Right lobe of liver (tissue), 6 donors: ENCODE measurements around the gene TNFRSF14. TPM values are rescaled to one million over a fixed set of nuclear protein-coding genes. Genes with fewer than 3 reads are reported as not detected.
A peak's percentile ranks its signal among the peaks of the same experiment; 100 is the strongest.

ENCODE experiments used
- ATAC-seq, 4 donors: fragments of 200-7000 bp; cut with Tn5 transposase; one replicate each; pipeline ENCODE4 v1.9.1; 2020; ENCODE audit warnings: mild to moderate bottlenecking in 4 of 4, moderate library complexity in 4 of 4
- DNase-seq, 3 donors: peaks; one replicate each; pipeline ENCODE4 v3.0.0-alpha.2; 2020
- H3K27ac ChIP-seq, 3 donors: fragments of 200-600 bp; one replicate each; pipeline ENCODE4 v1.8.0; 2022
- H3K27me3 ChIP-seq, 2 donors: fragments of 200-600 bp; one replicate each; pipeline ENCODE4 v1.8.0; 2022
- H3K36me3 ChIP-seq, 4 donors: fragments of 200-600 bp; sonication (generic) in 1 of 4; one replicate each; pipeline versions ENCODE4 v1.5.1 to v1.8.0; 2017 to 2022; ENCODE audit warnings: control low read depth in 1 of 4
- H3K4me1 ChIP-seq, 4 donors: fragments of 200-600 bp; sonication (generic) in 1 of 4; one replicate each; pipeline versions ENCODE4 v1.5.1 to v1.8.0; 2017 to 2022; ENCODE audit warnings: control low read depth in 1 of 4
- H3K4me3 ChIP-seq, 3 donors: fragments of 200-600 bp; one replicate each; pipeline ENCODE4 v1.8.0; 2022
- H3K9me3 ChIP-seq, 4 donors: fragments of 200-600 bp; sonication (generic) in 1 of 4; one replicate each; pipeline versions ENCODE4 v1.5.1 to v1.8.0; 2017 to 2022; ENCODE audit warnings: control low read depth in 1 of 4
- POLR2A ChIP-seq: fragments of 450-650 bp; IDR thresholded peaks from one replicate; pipeline ENCODE4 v1.6.1; 2017; ENCODE audit warnings: antibody characterized with exemption, mild to moderate bottlenecking
- WGBS: methylation state at CpG from one replicate; pipeline ENCODE4 v1.1.6; 2018; ENCODE audit warnings: low coverage, low lambda C conversion rate; ENCODE audit not compliant: insufficient coverage; ENCODE audit errors: missing lambda C conversion rate; 5-methylcytosine and 5-hydroxymethylcytosine counted together
- intact Hi-C, 2 donors: fragments of 100-400 bp; cut with DNase I; formaldehyde crosslinking; loops; one replicate each; pipeline versions ENCODE4 v1.11.2 to v1.14.1; 2022
- total RNA-seq, 6 experiments: library from RNA; depleted of rRNA in 2 of 6; stranded (reverse); fragments of >200 nt in 2 of 6; fragmentation: NEBNext Ultra II Directional in 3 of 6; extraction: Animal tissue kit (Norgen Biotek cat#: 25700) in 3 of 6; gene quantifications; one replicate each; pipeline versions ENCODE4 v1.1.0 to v1.2.4, GENCODE V29; 2016 to 2023
- TF ChIP-seq, protein P1 (sequence below), 4 donors: fragments of 200-600 bp in 3 of 4; fragments of 450-650 bp in 1 of 4; IDR thresholded peaks; one replicate each; pipeline versions ENCODE4 v1.5.1 to v1.8.0; 2016 to 2022; ENCODE audit warnings: antibody characterized with exemption in 4 of 4, mild to moderate bottlenecking in 2 of 4
- donor health status: DM: no; HTN: yes; CAD: no.
- donor health status: DM: no; HTN: no; CAD: no.
- donor health status: DM: no; HTN: no; CAD: no.
- donor health status: DM: no; HTN: yes; CAD: no.
- donor health status: DM: no; HTN: yes; CAD: no.

Gene TNFRSF14
- total RNA-seq, 6 experiments from 2014 or later, result 31.0 to 54.8 (median 41.1) TPM

GRCh38 chr1:2543543-2544092, 12.6 kb upstream of the TNFRSF14 start:
- Histone ChIP-seq H3K36me3 (no peaks in the 10 kb centered on the region), H3K27ac (no peak overlapping the region), H3K27me3 (no peaks in the 10 kb centered on the region), H3K4me3 (no peak overlapping the region), H3K4me1 (peaks cover 0 to 22% (median 8%) of the 10 kb centered on the region in 4 donors), H3K9me3 (no peaks in the 10 kb centered on the region)
- intact Hi-C loops, result no loop called here
- no CpG with 5 or more reads among the region's 26 CpGs for WGBS
- ATAC-seq (no peak), DNase-seq (no peak)
- no peak for TF ChIP-seq POLR2A
- TF ChIP-seq, protein P1, sequence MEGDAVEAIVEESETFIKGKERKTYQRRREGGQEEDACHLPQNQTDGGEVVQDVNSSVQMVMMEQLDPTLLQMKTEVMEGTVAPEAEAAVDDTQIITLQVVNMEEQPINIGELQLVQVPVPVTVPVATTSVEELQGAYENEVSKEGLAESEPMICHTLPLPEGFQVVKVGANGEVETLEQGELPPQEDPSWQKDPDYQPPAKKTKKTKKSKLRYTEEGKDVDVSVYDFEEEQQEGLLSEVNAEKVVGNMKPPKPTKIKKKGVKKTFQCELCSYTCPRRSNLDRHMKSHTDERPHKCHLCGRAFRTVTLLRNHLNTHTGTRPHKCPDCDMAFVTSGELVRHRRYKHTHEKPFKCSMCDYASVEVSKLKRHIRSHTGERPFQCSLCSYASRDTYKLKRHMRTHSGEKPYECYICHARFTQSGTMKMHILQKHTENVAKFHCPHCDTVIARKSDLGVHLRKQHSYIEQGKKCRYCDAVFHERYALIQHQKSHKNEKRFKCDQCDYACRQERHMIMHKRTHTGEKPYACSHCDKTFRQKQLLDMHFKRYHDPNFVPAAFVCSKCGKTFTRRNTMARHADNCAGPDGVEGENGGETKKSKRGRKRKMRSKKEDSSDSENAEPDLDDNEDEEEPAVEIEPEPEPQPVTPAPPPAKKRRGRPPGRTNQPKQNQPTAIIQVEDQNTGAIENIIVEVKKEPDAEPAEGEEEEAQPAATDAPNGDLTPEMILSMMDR (IDR thresholded peaks at IDR 0.05), result no peak

DNA sequence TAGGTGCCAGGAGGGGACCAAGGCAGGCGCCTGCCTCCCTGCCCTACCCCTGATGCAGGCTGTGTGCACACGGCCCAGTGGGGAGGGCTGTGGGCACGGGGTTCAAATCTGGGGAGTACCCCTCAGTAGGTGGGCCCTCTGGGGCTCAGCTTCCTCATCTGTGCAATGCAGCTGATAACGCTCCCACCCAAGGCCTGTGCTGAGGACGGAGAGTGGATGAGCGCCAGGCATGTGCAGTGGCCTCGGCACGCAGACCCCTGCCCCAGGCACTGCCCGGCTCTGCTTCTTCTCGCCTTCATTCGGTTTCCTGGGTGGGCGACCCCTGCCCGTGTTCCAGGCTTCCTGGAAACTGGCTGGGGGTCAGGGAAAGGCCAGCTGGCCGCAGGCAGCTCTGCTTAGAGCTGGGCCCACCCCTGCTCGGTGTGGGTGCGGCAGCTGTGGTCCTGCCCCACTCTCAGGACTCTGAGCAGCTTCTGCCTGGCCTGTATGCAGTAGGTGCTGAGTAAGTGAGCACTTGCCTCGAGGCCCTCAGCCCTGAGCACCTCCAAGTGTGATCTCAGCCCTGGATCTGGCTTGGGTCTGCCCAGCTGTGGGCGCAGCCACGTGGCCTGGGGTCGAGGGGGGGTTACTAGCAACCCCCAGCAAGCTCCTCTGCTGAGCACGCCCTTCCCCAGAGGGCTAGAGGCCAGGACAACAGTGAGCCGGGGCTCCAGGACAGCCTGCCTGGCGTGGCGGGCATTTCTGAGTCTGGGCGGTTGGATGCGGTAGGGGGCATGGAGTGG, 11.9 kb upstream of the TNFRSF14 start:
- TF ChIP-seq, protein P1 (IDR thresholded peaks at IDR 0.05), result no peak
- no peak for TF ChIP-seq POLR2A
- peaks cover 0 to 28% (median 13%) of the 10 kb centered on the region in 4 donors for H3K4me1 ChIP-seq
- no peak for ATAC-seq
- H3K36me3 ChIP-seq, result no peaks in the 10 kb centered on the region
- no peak overlapping the region for H3K27ac ChIP-seq
- DNase-seq, result no peak
- no peaks in the 10 kb centered on the region for H3K9me3 ChIP-seq
- no peaks in the 10 kb centered on the region for H3K27me3 ChIP-seq
- 0% methylated on average over 1 of the region's 26 CpGs for WGBS
- intact Hi-C loops, result no loop called here
- H3K4me3 ChIP-seq, result no peak overlapping the region

- ATAC-seq (no peak), DNase-seq (no peak)
- Histone ChIP-seq H3K27me3 (no peaks in the 10 kb centered on the region), H3K9me3 (no peaks in the 10 kb centered on the region), H3K36me3 (no peaks in the 10 kb centered on the region), H3K4me1 (peaks cover 0 to 29% (median 14%) of the 10 kb centered on the region in 4 donors), H3K27ac (no peak overlapping the region), H3K4me3 (no peak overlapping the region)
- no peak for TF ChIP-seq POLR2A
- TF ChIP-seq, protein P1 (IDR thresholded peaks at IDR 0.05), result no peak
- intact Hi-C loops, result loop anchor here in 1 of 2 donors (5.0 kb wide), 1 partner anchor 128 kb away; no protein-coding TSS in a partner anchor
- 58% methylated on average over 7 of the region's 19 CpGs for WGBS
Observed at GRCh38 chr1:2544875-2545640, 11.1 kb upstream of the TNFRSF14 start.

- DNase-seq (peak; percentile 94 to 95 (median 94)), ATAC-seq (peak; percentile 55 to 71 (median 68))
- Histone ChIP-seq H3K4me3 (peak overlapping the region; percentile 48 to 64 (median 61)), H3K4me1 (peaks cover 0 to 29% (median 14%) of the 10 kb centered on the region in 4 donors), H3K27me3 (no peaks in the 10 kb centered on the region), H3K9me3 (no peaks in the 10 kb centered on the region), H3K36me3 (no peaks in the 10 kb centered on the region), H3K27ac (peak overlapping the region; percentile 51 to 99 (median 98))
- intact Hi-C loops, result loop anchor here in 1 of 2 donors (5.0 kb wide), 1 partner anchor 129 kb away; no protein-coding TSS in a partner anchor
- TF ChIP-seq, protein P1 (IDR thresholded peaks at IDR 0.05), result no peak
- TF ChIP-seq POLR2A, result peak; percentile 84
- WGBS, result 0% methylated on average over 10 of the region's 43 CpGs
Observed at GRCh38 chr1:2545754-2546514, 10.2 kb upstream of the TNFRSF14 start.
